HEK293 (cell line): ENCODE data around the gene PBX2.

ENCODE experiments used
- GFI1B ChIP-seq: fragments of 450-650 bp; formaldehyde crosslinking; IDR thresholded peaks from 2 replicates; pipeline ENCODE4 v1.5.1; 2016; ENCODE audit warnings: missing biosample characterization, missing genetic modification characterization
- HOXA7 ChIP-seq: sonication (generic); formaldehyde crosslinking; IDR thresholded peaks from 2 replicates; pipeline ENCODE4 v1.8.1; 2022; ENCODE audit warnings: missing genetic modification reagents, borderline replicate concordance
- KLF17 ChIP-seq: fragments of 450-650 bp; formaldehyde crosslinking; IDR thresholded peaks from 2 replicates; pipeline ENCODE4 v1.5.1; 2016; ENCODE audit warnings: missing biosample characterization, missing genetic modification characterization
- KLF9 ChIP-seq: fragments of 450-650 bp; formaldehyde crosslinking; IDR thresholded peaks from 2 replicates; pipeline ENCODE4 v1.5.1; 2016; ENCODE audit warnings: missing biosample characterization, missing genetic modification characterization, low read depth
- PRDM1 ChIP-seq: fragments of 450-650 bp; formaldehyde crosslinking; IDR thresholded peaks from 2 replicates; pipeline ENCODE4; 2016; ENCODE audit warnings: missing biosample characterization, missing genetic modification characterization
- RBAK ChIP-seq: fragments of 450-650 bp; formaldehyde crosslinking; IDR thresholded peaks from 2 replicates; pipeline ENCODE4 v1.5.1; 2016; ENCODE audit warnings: missing biosample characterization, missing genetic modification characterization
- REPIN1 ChIP-seq: fragments of 450-650 bp; formaldehyde crosslinking; IDR thresholded peaks from 2 replicates; pipeline ENCODE4 v1.5.1; 2017; ENCODE audit warnings: missing biosample characterization, missing genetic modification characterization, low read depth
- SCRT1 ChIP-seq: fragments of 450-650 bp; formaldehyde crosslinking; IDR thresholded peaks from 2 replicates; pipeline ENCODE4 v1.5.1; 2016; ENCODE audit warnings: missing biosample characterization, missing genetic modification characterization, borderline replicate concordance
- SP7 ChIP-seq: fragments of 450-650 bp; formaldehyde crosslinking; IDR thresholded peaks from 2 replicates; pipeline ENCODE4 v1.5.1; 2016; ENCODE audit warnings: missing biosample characterization, missing genetic modification characterization
- TCF7L2 ChIP-seq: IDR thresholded peaks from 2 replicates; pipeline ENCODE4 v1.6.1; 2011; ENCODE audit warnings: low read depth, mild to moderate bottlenecking, inconsistent platforms, low read length, moderate library complexity, borderline replicate concordance
- ZBTB1 ChIP-seq: fragments of 450-650 bp; formaldehyde crosslinking; IDR thresholded peaks from 2 replicates; pipeline ENCODE4 v1.5.1; 2016; ENCODE audit warnings: missing biosample characterization, missing genetic modification characterization
- ZBTB48 ChIP-seq: fragments of 450-650 bp; formaldehyde crosslinking; IDR thresholded peaks from 2 replicates; pipeline ENCODE4 v1.5.1; 2016; ENCODE audit warnings: missing biosample characterization, missing genetic modification characterization
- ZBTB7A ChIP-seq: fragments of 450-650 bp; formaldehyde crosslinking; IDR thresholded peaks from 2 replicates; pipeline ENCODE4 v1.5.1; 2016; ENCODE audit warnings: low read depth, missing biosample characterization, missing genetic modification characterization
- ZNF133 ChIP-seq: fragments of 450-650 bp; formaldehyde crosslinking; IDR thresholded peaks from 2 replicates; pipeline ENCODE4 v1.5.1; 2016; ENCODE audit warnings: missing biosample characterization, missing genetic modification characterization
- ZNF140 ChIP-seq: fragments of 450-650 bp; formaldehyde crosslinking; IDR thresholded peaks from 2 replicates; pipeline ENCODE4 v1.5.1; 2016; ENCODE audit warnings: missing biosample characterization, missing genetic modification characterization
- ZNF155 ChIP-seq: fragments of 450-650 bp; formaldehyde crosslinking; IDR thresholded peaks from 2 replicates; pipeline ENCODE4 v1.5.1; 2016; ENCODE audit warnings: missing biosample characterization, missing genetic modification characterization
- ZNF157 ChIP-seq: fragments of 450-650 bp; formaldehyde crosslinking; IDR thresholded peaks from 2 replicates; pipeline ENCODE4 v1.5.1; 2016; ENCODE audit warnings: missing biosample characterization, missing genetic modification characterization
- ZNF16 ChIP-seq: fragments of 450-650 bp; formaldehyde crosslinking; IDR thresholded peaks from 2 replicates; pipeline ENCODE4 v1.5.1; 2016; ENCODE audit warnings: low read depth, missing biosample characterization, missing genetic modification characterization
- ZNF175 ChIP-seq: fragments of 450-650 bp; formaldehyde crosslinking; IDR thresholded peaks from 2 replicates; pipeline ENCODE4 v1.5.1; 2016; ENCODE audit warnings: missing biosample characterization, missing genetic modification characterization
- ZNF19 ChIP-seq: fragments of 450-650 bp; formaldehyde crosslinking; IDR thresholded peaks from 2 replicates; pipeline ENCODE4; 2016; ENCODE audit warnings: missing biosample characterization, missing genetic modification characterization, low read depth
- ZNF302 ChIP-seq: fragments of 450-650 bp; formaldehyde crosslinking; IDR thresholded peaks from 2 replicates; pipeline ENCODE4 v1.5.1; 2016; ENCODE audit warnings: missing biosample characterization, missing genetic modification characterization, low read depth
- ZNF335 ChIP-seq: fragments of 450-650 bp; formaldehyde crosslinking; conservative IDR thresholded peaks from 2 replicates; pipeline ENCODE4 v1.5.1; 2016; ENCODE audit warnings: missing biosample characterization, missing genetic modification characterization
- ZNF354C ChIP-seq: fragments of 450-650 bp; formaldehyde crosslinking; IDR thresholded peaks from 2 replicates; pipeline ENCODE4 v1.5.1; 2016; ENCODE audit warnings: missing biosample characterization, missing genetic modification characterization, low read depth, borderline replicate concordance
- ZNF416 ChIP-seq: fragments of 450-650 bp; formaldehyde crosslinking; IDR thresholded peaks from 2 replicates; pipeline ENCODE4 v1.5.1; 2016; ENCODE audit warnings: missing biosample characterization, missing genetic modification characterization
- ZNF48 ChIP-seq: fragments of 450-650 bp; formaldehyde crosslinking; IDR thresholded peaks from 2 replicates; pipeline ENCODE4 v1.5.1; 2016; ENCODE audit warnings: missing biosample characterization, missing genetic modification characterization
- ZNF501 ChIP-seq: fragments of 450-650 bp; formaldehyde crosslinking; IDR thresholded peaks from 2 replicates; pipeline ENCODE4 v1.5.1; 2016; ENCODE audit warnings: missing biosample characterization, missing genetic modification characterization
- ZNF521 ChIP-seq: fragments of 450-650 bp; formaldehyde crosslinking; IDR thresholded peaks from 2 replicates; pipeline ENCODE4 v1.5.1; 2017; ENCODE audit warnings: missing biosample characterization, mild to moderate bottlenecking, missing genetic modification characterization
- ZNF549 ChIP-seq: fragments of 450-650 bp; IDR thresholded peaks from 2 replicates; pipeline ENCODE4 v1.5.1; 2018; ENCODE audit warnings: missing biosample characterization, missing genetic modification characterization, mild to moderate bottlenecking, inconsistent platforms, moderate library complexity
- ZNF560 ChIP-seq: fragments of 450-650 bp; formaldehyde crosslinking; IDR thresholded peaks from 2 replicates; pipeline ENCODE4 v1.5.1; 2017; ENCODE audit warnings: missing biosample characterization, missing genetic modification characterization, borderline replicate concordance
- ZNF585B ChIP-seq: fragments of 450-650 bp; formaldehyde crosslinking; IDR thresholded peaks from 2 replicates; pipeline ENCODE4 v1.5.1; 2016; ENCODE audit warnings: missing biosample characterization, missing genetic modification characterization
- ZNF624 ChIP-seq: fragments of 450-650 bp; formaldehyde crosslinking; IDR thresholded peaks from 2 replicates; pipeline ENCODE4 v1.5.1; 2017; ENCODE audit warnings: missing biosample characterization, missing genetic modification characterization
- ZNF658 ChIP-seq: fragments of 450-650 bp; formaldehyde crosslinking; IDR thresholded peaks from 2 replicates; pipeline ENCODE4; 2016; ENCODE audit warnings: missing biosample characterization, missing genetic modification characterization
- ZNF677 ChIP-seq: fragments of 450-650 bp; IDR thresholded peaks from 2 replicates; pipeline ENCODE4 v1.5.0; 2018; ENCODE audit warnings: missing biosample characterization, mild to moderate bottlenecking, missing genetic modification characterization, moderate library complexity
- TF ChIP-seq, protein P1 (sequence below): fragments of 450-650 bp; formaldehyde crosslinking; IDR thresholded peaks from 2 replicates; pipeline ENCODE4 v1.5.1; 2017; ENCODE audit warnings: missing biosample characterization, missing genetic modification characterization
- TF ChIP-seq, protein P2 (sequence below): fragments of 450-650 bp; formaldehyde crosslinking; IDR thresholded peaks from 2 replicates; pipeline ENCODE4 v1.5.1; 2016; ENCODE audit warnings: missing biosample characterization, missing genetic modification characterization
- TF ChIP-seq, protein P3 (sequence below): fragments of 450-650 bp; formaldehyde crosslinking; IDR thresholded peaks from 2 replicates; pipeline ENCODE4 v1.5.1; 2016; ENCODE audit warnings: missing biosample characterization, missing genetic modification characterization, borderline replicate concordance
- TF ChIP-seq, protein P4 (sequence below): fragments of 450-650 bp; formaldehyde crosslinking; IDR thresholded peaks from 2 replicates; pipeline ENCODE4 v1.5.1; 2016; ENCODE audit warnings: missing biosample characterization, missing genetic modification characterization

PBX2 gene

DNA sequence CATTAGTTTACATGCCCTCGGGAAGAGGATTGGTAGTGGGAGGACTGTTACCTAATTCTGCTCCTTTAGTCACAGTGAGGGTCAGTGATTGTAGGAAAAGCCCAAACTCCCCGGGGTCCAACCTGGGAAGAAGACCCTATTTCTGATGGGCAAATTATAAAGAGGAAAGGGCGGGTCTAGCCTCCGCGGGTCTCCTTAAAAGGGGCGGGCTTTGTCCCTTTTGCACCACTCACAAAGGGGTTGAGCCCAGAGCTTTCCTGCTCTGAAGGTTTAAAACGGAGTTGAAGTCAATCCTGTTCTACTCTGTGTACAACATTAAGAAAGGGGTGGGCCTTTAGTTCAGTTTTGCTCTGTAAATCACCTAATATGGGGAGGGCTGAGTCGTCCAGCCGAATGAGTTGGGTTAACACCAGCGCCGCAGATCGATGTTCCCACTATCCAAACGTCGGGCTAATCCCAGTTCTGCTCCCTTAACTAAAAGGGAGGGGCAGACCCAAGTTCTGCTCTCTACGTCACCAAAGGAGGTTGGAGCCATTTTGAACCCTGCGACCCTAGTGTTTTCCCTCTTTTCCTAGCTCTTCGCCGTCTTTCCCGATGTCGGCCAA, 12.7 kb downstream of the PBX2 start (continued):
- TF ChIP-seq KLF17 (tag by site-specific recombination) (0 out of 2 replicates have a peak, but pooled peaks have one; percentile 29), ZNF157 (tag by site-specific recombination) (no peak), ZNF658 (tag by site-specific recombination) (no peak), ZNF585B (no peak), ZNF19 (tag by site-specific recombination) (no peak), ZBTB7A (tag by site-specific recombination) (peak; percentile 24; the same call in 1 of the 2 replicates), PRDM1 (tag by site-specific recombination) (no peak; the same call in 1 of the 2 replicates), ZNF48 (tag by site-specific recombination) (no peak), ZNF175 (tag by site-specific recombination) (no peak), ZNF155 (tag by site-specific recombination) (no peak), GFI1B (no peak), ZNF677 (tag by site-specific recombination) (no peak), ZNF501 (tag by site-specific recombination) (no peak), ZNF133 (no peak), RBAK (tag by site-specific recombination) (no peak), ZNF354C (tag by site-specific recombination) (no peak), SCRT1 (tag by site-specific recombination) (no peak), ZNF335 (peak; percentile 93), REPIN1 (tag by site-specific recombination) (no peak), ZNF416 (tag by site-specific recombination) (no peak), ZBTB48 (tag by site-specific recombination) (peak; percentile 86), ZBTB1 (tag by site-specific recombination) (no peak), ZNF521 (tag by site-specific recombination) (no peak), HOXA7 (CRISPR knock-in tag) (no peak), SP7 (tag by site-specific recombination) (0 out of 2 replicates have a peak, but pooled peaks have one; percentile 35), ZNF549 (tag by site-specific recombination) (no peak), ZNF560 (tag by site-specific recombination) (no peak), ZNF16 (tag by site-specific recombination) (no peak), TCF7L2 (no peak), ZNF140 (no peak), KLF9 (peak; percentile 39; the same call in 1 of the 2 replicates), ZNF302 (tag by site-specific recombination) (no peak), ZNF624 (tag by site-specific recombination) (no peak)
- TF ChIP-seq, protein P1, sequence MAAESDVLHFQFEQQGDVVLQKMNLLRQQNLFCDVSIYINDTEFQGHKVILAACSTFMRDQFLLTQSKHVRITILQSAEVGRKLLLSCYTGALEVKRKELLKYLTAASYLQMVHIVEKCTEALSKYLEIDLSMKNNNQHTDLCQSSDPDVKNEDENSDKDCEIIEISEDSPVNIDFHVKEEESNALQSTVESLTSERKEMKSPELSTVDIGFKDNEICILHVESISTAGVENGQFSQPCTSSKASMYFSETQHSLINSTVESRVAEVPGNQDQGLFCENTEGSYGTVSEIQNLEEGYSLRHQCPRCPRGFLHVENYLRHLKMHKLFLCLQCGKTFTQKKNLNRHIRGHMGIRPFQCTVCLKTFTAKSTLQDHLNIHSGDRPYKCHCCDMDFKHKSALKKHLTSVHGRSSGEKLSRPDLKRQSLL: no peak
- TF ChIP-seq, protein P2, sequence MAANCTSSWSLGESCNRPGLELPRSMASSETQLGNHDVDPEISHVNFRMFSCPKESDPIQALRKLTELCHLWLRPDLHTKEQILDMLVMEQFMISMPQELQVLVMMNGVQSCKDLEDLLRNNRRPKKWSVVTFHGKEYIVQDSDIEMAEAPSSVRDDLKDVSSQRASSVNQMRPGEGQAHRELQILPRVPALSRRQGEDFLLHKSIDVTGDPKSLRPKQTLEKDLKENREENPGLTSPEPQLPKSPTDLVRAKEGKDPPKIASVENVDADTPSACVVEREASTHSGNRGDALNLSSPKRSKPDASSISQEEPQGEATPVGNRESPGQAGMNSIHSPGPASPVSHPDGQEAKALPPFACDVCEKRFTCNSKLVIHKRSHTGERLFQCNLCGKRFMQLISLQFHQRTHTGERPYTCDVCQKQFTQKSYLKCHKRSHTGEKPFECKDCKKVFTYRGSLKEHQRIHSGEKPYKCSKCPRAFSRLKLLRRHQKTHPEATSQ: no peak
- TF ChIP-seq, protein P3, sequence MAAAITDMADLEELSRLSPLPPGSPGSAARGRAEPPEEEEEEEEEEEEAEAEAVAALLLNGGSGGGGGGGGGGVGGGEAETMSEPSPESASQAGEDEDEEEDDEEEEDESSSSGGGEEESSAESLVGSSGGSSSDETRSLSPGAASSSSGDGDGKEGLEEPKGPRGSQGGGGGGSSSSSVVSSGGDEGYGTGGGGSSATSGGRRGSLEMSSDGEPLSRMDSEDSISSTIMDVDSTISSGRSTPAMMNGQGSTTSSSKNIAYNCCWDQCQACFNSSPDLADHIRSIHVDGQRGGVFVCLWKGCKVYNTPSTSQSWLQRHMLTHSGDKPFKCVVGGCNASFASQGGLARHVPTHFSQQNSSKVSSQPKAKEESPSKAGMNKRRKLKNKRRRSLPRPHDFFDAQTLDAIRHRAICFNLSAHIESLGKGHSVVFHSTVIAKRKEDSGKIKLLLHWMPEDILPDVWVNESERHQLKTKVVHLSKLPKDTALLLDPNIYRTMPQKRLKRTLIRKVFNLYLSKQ (tag by site-specific recombination): no peak
- TF ChIP-seq, protein P4, sequence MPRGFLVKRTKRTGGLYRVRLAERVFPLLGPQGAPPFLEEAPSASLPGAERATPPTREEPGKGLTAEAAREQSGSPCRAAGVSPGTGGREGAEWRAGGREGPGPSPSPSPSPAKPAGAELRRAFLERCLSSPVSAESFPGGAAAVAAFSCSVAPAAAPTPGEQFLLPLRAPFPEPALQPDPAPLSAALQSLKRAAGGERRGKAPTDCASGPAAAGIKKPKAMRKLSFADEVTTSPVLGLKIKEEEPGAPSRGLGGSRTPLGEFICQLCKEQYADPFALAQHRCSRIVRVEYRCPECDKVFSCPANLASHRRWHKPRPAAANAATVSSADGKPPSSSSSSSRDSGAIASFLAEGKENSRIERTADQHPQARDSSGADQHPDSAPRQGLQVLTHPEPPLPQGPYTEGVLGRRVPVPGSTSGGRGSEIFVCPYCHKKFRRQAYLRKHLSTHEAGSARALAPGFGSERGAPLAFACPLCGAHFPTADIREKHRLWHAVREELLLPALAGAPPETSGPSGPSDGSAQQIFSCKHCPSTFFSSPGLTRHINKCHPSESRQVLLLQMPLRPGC (tag by site-specific recombination): peak; percentile 1; the same call in 1 of the 2 replicates
